ENCODE results near the gene HES5. TPM values are rescaled to one million over a fixed set of nuclear protein-coding genes. Genes with fewer than 3 reads are reported as not detected.
A peak's percentile ranks its signal among the peaks of the same experiment; 100 is the strongest.

HES5 gene
- total RNA-seq, 2 donors from 2014 or later, result 2.6 TPM; not detected in 1

DNA sequence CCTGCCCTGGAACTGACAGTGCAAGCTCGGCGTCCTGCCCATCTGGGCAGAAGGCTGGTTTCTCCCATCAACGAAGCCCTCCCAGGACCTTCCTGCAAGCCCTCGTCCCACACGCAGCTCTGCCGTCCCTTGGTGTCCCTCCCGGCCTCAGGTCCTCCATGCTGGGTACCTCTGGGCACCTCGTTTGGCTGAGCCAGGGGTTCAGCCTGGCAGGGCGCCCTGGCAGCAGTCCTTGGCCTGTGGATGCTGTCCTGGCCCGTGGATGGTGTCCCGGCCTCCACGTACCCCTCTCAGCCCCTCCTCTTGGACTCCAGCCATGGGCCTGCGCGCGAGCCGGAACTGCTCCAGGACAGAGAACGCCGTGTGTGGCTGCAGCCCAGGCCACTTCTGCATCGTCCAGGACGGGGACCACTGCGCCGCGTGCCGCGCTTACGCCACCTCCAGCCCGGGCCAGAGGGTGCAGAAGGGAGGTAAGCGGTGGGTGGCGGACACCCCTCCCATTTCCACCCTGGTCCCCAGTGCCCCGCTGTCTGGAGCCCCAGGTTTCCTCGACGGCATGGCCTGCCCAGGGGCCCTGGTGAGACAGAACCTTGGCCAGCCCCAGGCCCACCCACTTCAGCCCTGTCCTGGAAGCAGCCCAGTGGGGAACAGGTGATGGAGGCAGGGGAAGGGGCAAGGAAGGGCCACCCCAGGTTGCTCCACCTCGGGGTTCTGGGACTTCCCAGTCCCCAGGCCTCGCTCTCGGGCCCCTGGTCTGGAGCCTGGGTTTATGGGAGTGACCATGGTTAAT is 29.6 kb upstream of the HES5 start:
- no peak for DNase-seq (ENCODE audit: low spot score)
- H3K27me3 ChIP-seq (replicated peaks; ENCODE audit: insufficient read depth), result no peaks in the 10 kb centered on the region
- TF ChIP-seq, protein P1, sequence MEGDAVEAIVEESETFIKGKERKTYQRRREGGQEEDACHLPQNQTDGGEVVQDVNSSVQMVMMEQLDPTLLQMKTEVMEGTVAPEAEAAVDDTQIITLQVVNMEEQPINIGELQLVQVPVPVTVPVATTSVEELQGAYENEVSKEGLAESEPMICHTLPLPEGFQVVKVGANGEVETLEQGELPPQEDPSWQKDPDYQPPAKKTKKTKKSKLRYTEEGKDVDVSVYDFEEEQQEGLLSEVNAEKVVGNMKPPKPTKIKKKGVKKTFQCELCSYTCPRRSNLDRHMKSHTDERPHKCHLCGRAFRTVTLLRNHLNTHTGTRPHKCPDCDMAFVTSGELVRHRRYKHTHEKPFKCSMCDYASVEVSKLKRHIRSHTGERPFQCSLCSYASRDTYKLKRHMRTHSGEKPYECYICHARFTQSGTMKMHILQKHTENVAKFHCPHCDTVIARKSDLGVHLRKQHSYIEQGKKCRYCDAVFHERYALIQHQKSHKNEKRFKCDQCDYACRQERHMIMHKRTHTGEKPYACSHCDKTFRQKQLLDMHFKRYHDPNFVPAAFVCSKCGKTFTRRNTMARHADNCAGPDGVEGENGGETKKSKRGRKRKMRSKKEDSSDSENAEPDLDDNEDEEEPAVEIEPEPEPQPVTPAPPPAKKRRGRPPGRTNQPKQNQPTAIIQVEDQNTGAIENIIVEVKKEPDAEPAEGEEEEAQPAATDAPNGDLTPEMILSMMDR (IDR thresholded peaks at IDR 0.05), result no peak
- no peak for TF ChIP-seq POLR2AphosphoS5 (IDR thresholded peaks at IDR 0.05)
- no peak for TF ChIP-seq POLR2A (IDR thresholded peaks at IDR 0.05)
- H3K4me3 ChIP-seq, result no peak overlapping the region
- WGBS, result 86% methylated on average over 34 of the region's 35 CpGs
- H3K4me1 ChIP-seq (replicated peaks), result peaks cover 20% of the 10 kb centered on the region
- H3K27ac ChIP-seq, result no peak overlapping the region
- intact Hi-C loops (cut with DNase I), result no loop called here
- no peaks in the 10 kb centered on the region for H3K9me3 ChIP-seq
- H3K36me3 ChIP-seq, result no peaks in the 10 kb centered on the region

DNA sequence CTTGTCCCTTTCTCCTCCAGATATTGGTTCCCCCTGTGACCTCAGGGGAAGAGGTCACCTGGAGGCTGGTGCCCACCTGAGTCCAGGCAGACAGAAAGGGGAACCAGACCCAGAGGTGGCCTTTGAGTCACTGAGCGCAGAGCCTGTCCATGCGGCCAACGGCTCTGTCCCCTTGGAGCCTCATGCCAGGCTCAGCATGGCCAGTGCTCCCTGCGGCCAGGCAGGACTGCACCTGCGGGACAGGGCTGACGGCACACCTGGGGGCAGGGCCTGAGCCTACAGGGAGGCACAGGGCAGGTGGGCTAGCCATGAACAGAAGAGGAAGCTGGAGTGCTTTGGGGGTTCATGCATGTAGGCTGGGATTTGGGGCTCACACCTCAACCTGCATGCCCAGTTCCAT is 28.8 kb upstream of the HES5 start:
- H3K4me1 ChIP-seq (replicated peaks), result peaks cover 20% of the 10 kb centered on the region
- no peak overlapping the region for H3K27ac ChIP-seq
- H3K4me3 ChIP-seq, result no peak overlapping the region
- intact Hi-C loops (cut with DNase I), result no loop called here
- H3K9me3 ChIP-seq, result no peaks in the 10 kb centered on the region
- WGBS, result 100% methylated on average over 5 of the region's 6 CpGs
- no peak for TF ChIP-seq POLR2AphosphoS5 (IDR thresholded peaks at IDR 0.05)
- TF ChIP-seq, protein P1 (IDR thresholded peaks at IDR 0.05), result no peak
- no peak for TF ChIP-seq POLR2A (IDR thresholded peaks at IDR 0.05)
- no peaks in the 10 kb centered on the region for H3K27me3 ChIP-seq (replicated peaks; ENCODE audit: insufficient read depth)
- no peaks in the 10 kb centered on the region for H3K36me3 ChIP-seq
- no peak for DNase-seq (ENCODE audit: low spot score)

GRCh38 chr1:2558420-2558819 is 28.4 kb upstream of the HES5 start:
- Histone ChIP-seq H3K9me3 (no peaks in the 10 kb centered on the region), H3K27ac (no peak overlapping the region), H3K4me3 (no peak overlapping the region), H3K36me3 (no peaks in the 10 kb centered on the region), H3K4me1 (replicated peaks) (peaks cover 20% of the 10 kb centered on the region), H3K27me3 (replicated peaks; ENCODE audit: insufficient read depth) (no peaks in the 10 kb centered on the region)
- no peak for TF ChIP-seq POLR2AphosphoS5 (IDR thresholded peaks at IDR 0.05)
- TF ChIP-seq, protein P1 (IDR thresholded peaks at IDR 0.05), result no peak
- no peak for TF ChIP-seq POLR2A (IDR thresholded peaks at IDR 0.05)
- WGBS, result 96% methylated on average over 12 of the region's 12 CpGs
- intact Hi-C loops (cut with DNase I), result no loop called here
- no peak for DNase-seq (ENCODE audit: low spot score)

DNA sequence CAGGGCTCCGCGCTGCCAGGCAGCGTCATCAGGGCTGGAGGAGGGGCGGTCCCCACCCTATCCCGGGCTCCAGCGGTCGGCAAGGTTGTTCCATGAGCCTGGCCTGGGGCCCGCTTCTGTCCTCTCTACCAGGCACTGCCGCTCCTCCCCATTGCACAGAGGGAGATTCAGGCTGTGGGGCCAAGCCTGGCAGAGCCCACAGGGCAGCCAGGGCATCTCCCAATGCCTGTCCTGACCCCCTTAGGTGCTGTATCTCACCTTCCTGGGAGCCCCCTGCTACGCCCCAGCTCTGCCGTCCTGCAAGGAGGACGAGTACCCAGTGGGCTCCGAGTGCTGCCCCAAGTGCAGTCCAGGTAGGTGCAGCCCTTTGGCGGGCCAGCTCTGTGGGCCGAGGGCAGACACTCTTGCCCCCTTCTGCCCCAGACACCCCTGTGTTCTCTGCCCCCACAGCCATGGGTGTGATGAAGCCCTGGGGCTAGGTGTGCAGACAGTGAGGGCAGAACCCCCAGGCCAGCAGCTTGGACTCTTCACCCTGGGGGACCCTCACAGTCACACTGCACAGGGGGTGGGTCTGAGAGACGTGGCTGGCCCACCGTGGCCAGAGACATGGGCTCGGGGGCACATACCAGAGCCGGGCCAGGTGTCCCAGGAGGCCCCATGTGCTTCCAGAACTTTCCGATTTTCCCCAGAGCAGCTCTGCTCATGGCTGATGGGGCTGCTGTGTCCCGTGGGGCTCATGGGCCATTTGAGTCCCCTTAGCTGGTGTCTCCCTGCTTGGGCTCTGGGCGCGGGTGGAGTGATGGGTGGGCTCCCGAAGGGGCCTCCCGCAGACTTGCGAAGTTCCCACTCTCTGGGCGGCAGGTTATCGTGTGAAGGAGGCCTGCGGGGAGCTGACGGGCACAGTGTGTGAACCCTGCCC is 27.7 kb upstream of the HES5 start:
- DNase-seq (ENCODE audit: low spot score), result peak; percentile 49

More for the DNA sequence above, 27.7 kb upstream of the HES5 start:
- intact Hi-C loops (cut with DNase I), result no loop called here
- no peaks in the 10 kb centered on the region for H3K36me3 ChIP-seq
- H3K9me3 ChIP-seq, result no peaks in the 10 kb centered on the region
- peak overlapping the region; percentile 53 to 60 for H3K4me3 ChIP-seq
- H3K27ac ChIP-seq, result peak overlapping the region; percentile 90 to 94
- 90% methylated on average over 27 of the region's 30 CpGs for WGBS
- peak; percentile 11 for TF ChIP-seq POLR2AphosphoS5 (IDR thresholded peaks at IDR 0.05)
- TF ChIP-seq, protein P1 (IDR thresholded peaks at IDR 0.05), result no peak
- peak; percentile 27 for TF ChIP-seq POLR2A (IDR thresholded peaks at IDR 0.05)
- H3K4me1 ChIP-seq (replicated peaks), result peaks cover 20% of the 10 kb centered on the region
- H3K27me3 ChIP-seq (replicated peaks; ENCODE audit: insufficient read depth), result no peaks in the 10 kb centered on the region

Data from prostate gland (tissue), 2 donors.